ENCODE data around the gene RNF180.

Gene RNF180, protein sequence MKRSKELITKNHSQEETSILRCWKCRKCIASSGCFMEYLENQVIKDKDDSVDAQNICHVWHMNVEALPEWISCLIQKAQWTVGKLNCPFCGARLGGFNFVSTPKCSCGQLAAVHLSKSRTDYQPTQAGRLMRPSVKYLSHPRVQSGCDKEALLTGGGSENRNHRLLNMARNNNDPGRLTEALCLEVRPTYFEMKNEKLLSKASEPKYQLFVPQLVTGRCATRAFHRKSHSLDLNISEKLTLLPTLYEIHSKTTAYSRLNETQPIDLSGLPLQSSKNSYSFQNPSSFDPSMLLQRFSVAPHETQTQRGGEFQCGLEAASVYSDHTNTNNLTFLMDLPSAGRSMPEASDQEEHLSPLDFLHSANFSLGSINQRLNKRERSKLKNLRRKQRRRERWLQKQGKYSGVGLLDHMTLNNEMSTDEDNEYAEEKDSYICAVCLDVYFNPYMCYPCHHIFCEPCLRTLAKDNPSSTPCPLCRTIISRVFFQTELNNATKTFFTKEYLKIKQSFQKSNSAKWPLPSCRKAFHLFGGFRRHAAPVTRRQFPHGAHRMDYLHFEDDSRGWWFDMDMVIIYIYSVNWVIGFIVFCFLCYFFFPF

DNA sequence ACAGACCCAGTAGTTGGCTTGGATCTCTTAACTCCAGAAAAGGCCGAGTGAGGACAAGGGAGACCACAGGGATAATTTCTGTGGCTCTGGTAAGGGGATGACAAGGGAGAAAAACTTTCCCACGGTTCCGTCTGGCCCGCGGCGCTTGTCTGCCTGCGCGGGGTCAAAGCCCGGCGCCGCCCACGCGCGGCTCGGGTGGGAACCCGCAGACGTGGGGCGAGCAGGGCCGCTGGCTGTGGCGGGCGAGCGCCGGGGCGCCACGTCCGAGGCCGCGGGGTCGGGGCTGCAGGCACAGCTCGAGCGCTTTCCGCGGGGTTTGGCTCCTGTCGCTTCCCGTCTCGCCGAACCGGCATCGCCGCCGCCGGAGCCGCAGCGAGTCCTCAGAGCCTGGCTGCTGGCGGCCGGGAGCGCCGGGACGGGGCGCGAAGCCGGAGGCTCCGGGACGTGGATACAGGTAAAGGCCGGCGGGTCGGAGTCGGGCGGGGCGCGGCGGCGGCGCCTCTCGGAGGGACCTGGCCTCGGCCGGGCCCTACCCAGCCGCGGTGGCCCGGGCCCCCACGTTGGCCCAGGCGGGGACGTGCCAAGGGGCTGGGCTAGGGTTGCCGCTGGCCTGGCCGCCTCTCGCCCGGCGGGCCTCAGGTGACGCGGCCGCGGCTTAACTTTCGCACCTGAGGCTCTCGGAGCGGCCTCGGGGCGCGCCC, at the start of gene RNF180:
TSS of gene RNF180 (plus strand) at position 344 of the 701 bp plus-strand sequence. CDS start 34,965 bp downstream, outside the sequence.
- in situ Hi-C loops (cut with MboI; ENCODE audit: low sequenced_read_pairs), result no loop called here

DNA sequence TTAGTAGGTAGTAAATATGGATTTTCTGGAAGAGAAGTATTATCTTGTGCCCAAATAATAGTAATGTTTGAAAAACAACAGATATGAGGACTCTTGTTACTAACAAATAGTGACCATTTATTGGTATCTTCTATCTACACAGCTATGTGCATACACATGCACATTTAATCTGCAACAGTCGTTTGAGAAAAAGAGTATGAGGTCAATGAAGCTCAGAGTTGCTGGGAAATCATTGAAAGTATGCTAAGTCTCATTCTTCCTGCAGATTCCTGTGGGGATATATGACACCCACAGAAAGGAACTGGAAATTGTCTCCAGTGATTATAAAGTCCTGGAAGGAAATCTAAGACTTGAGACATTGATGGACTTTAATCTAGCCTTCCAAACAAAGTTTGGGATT, 40.1 kb upstream of the RNF180 start:
- in situ Hi-C loops (cut with MboI; ENCODE audit: low sequenced_read_pairs), result no loop called here

DNA sequence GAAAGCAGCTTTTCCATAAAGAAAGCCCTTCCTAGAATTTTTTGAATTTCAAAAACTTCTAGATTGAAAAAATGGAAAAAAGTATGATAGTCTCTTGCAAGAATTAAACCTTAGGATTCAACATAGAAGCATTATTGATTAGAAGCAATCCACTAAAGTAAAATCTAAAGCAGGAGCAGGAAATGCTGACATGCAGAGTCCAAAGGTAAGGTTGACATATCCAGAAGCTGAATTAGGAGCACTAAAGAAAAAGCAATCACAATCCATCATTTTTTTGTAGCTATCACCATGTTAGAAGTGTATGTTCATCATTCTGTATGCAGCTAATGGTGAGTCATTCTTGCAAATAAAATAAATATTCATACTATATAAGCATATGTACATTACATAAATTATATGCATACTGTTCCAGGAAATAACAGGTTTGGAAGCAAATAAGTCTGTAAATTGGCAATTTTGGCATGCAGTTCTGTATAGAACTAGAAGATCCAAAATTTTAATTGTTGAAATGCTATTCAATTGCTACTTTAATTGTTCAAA, 39.4 kb upstream of the RNF180 start:
- in situ Hi-C loops (cut with MboI; ENCODE audit: low sequenced_read_pairs), result no loop called here

DNA sequence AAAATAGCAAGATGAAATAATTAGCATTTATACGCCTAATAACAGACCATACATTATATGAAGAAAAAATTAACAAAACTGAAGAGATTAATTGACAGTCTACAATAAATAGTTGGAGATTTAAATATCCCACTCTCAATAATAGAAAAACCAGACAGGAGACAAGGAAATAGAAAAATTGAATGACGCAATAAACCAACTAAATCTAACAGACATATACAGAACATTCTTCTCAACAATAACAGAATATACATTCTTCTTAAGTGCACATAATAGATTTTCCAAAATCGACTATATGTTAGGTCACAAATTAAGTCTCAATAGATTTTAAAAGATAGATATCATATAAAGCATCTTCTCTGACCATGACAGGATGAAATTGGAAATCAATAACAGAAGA, 25.6 kb upstream of the RNF180 start:
- in situ Hi-C loops (cut with MboI; ENCODE audit: low sequenced_read_pairs), result no loop called here

- in situ Hi-C loops (cut with MboI; ENCODE audit: low sequenced_read_pairs), result no loop called here
These were observed 21.0 kb upstream of the RNF180 start for GRCh38 chr5:64144425-64145215.

- in situ Hi-C loops (cut with MboI; ENCODE audit: low sequenced_read_pairs), result no loop called here
These were observed 20.3 kb upstream of the RNF180 start for GRCh38 chr5:64145216-64145895.

DNA sequence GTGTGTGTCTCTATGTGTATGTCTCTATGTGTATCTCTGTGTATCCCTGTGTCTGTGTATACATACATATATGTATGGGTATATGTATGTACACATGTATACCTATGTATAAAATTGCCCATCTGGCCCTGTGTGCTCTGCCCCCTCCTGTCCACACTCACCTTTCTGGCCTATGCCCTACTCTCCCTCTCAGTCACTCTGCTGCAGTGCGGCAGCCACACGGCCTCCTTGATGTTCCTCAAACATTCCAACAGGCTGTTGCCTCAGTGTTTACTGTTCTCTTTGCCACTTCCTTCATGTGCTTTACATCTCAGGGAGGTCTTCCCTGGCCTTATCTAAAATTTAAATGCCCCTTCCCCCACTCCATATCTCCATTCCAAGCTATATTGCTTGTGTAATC, 18.3 kb upstream of the RNF180 start:
- in situ Hi-C loops (cut with MboI; ENCODE audit: low sequenced_read_pairs), result no loop called here

DNA sequence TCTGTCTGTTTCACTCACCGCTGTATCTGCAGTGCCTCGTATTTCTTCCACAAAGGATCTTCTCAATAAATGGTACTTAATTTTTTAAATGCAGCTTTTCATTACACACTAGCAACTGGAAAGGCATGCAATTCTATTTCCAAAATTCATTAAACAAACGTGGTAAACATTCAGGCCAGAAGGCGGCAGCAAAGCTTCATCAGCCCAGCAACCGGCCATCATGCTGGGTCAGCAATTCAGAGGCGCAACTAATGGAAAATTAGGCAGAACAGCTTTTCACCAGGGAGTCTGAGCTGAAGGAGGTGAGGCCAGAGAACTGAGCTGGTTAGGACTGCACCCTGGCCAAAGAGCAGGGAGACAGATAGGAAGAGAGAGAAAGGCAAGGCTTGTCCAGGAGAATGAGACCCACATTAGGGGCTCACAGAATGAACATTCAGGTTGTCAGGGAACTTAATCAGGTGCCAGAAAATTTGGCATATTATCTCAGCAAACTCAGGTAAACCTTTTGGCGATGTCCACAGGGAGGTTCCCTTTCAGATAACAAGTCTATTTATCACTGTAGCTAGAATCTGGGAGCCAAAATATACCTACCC, 17.7 kb upstream of the RNF180 start:
- in situ Hi-C loops (cut with MboI; ENCODE audit: low sequenced_read_pairs), result no loop called here

- in situ Hi-C loops (cut with MboI; ENCODE audit: low sequenced_read_pairs), result no loop called here
These were observed 16.4 kb upstream of the RNF180 start for GRCh38 chr5:64149268-64149667.

DNA sequence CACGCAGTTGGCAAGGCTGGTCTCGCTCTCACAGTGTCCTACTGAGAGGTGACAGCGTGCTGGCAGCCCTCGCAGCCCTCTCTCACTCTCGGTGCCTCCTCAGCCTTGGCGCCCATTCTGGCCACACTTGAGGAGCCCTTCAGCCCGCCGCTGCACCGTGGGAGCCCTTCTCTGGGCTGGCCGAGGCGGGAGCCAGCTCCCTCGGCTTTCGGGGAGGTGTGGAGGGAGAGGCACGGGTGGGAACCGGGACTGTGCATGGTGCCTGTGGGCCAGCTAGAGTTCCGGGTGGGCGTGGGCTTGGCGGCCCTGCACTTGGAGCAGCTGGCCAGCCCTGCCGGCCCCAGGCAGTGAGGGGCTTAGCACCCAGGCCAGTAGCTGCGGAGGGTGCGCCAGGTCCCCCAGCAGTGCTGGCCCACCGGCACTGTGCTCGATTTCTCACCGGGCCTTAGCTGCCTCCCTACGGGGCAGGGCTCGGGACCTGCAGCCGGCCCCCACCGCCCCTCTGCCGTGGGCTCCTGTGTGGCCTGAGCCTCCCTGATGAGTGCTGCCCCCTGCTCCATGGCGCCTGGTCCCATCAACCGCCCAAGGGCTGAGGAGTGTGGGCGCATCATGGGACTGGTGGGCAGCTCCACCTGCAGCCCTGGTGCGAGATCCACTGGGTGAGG, 15.7 kb upstream of the RNF180 start:
- in situ Hi-C loops (cut with MboI; ENCODE audit: low sequenced_read_pairs), result no loop called here

DNA sequence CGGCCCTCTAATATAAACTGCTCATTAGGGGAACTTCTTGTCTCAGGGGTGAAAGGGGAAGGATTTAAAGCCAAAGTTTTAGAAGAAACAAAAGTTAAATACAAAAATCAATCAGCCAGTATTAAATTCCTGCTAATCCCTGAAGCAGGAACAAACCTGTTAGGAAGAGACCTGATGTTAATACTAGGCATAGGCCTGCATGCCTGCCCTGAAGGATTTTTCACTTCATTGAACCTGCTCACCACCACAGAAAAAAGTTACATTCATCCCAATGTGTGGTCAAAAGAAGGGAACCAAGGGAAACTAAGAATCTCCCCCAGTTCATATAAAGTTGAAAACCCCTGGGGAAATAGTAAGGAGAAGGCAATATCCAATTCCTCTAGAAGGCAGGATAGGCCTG, 9.4 kb upstream of the RNF180 start:
- in situ Hi-C loops (cut with MboI; ENCODE audit: low sequenced_read_pairs), result no loop called here

- in situ Hi-C loops (cut with MboI; ENCODE audit: low sequenced_read_pairs), result no loop called here
These were observed 6.8 kb upstream of the RNF180 start for GRCh38 chr5:64158827-64159226.

GRCh38 chr5:64160201-64160600, 5.4 kb upstream of the RNF180 start:
- in situ Hi-C loops (cut with MboI; ENCODE audit: low sequenced_read_pairs), result no loop called here

DNA sequence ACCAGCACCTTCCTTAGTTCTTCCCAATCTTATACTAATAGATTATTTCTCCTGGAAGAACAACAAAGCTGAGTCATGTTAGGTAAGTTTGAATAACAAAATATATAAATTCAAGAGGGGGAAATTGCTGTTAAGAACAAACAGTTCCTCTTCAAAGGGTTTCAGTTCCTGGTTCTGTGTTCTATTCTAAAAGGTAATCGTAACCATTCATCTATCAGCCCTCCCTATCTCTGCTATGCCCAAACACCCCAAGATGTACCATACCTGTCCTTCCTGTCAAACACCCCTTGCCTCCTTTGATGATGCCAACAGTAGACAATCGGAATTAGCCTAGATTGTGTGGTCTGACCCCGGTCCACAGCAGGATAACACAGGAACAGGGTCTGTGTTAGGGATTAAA, 4.2 kb upstream of the RNF180 start:
- in situ Hi-C loops (cut with MboI; ENCODE audit: low sequenced_read_pairs), result no loop called here

DNA sequence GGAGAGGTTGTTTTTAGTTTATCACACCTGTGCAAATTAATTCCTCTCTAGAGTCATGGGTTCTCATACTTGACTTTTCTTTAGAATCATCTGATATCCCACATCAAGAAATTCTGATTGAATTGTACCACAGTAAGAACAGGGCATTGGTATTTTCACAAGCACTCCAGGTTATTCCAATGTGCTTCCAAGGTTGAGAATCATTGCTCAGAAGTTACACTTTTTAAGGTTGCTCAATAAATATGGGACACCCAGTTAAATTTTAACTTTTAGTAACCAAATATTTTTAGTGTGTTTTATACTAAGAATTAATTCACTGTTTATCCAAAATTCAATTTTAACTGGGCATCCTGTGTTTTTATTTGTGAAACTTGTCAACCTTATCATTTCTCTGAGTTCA, 2.5 kb upstream of the RNF180 start:
- in situ Hi-C loops (cut with MboI; ENCODE audit: low sequenced_read_pairs), result no loop called here

DNA sequence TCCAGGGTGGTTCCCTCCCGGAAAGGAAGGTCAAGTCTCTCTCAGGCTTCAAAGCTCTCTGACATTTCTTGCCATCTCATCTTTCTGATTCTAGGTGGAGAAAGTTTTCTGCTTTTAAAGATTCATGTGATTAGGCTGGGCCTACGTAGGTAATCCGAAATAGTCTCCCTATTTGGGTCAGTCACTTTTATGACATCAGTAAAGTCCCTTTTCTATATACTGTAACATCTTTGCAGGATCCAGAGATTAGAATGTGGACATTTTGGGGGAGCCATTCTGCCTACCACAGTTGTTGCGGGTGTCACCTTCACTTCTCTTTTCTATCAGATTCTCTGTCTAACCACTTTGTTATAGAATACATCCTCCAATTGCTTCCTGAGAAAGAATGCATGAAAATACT, 1.9 kb upstream of the RNF180 start:
- in situ Hi-C loops (cut with MboI; ENCODE audit: low sequenced_read_pairs), result no loop called here

- in situ Hi-C loops (cut with MboI; ENCODE audit: low sequenced_read_pairs), result no loop called here
These were observed 1.5 kb upstream of the RNF180 start for GRCh38 chr5:64164166-64164565.

DNA sequence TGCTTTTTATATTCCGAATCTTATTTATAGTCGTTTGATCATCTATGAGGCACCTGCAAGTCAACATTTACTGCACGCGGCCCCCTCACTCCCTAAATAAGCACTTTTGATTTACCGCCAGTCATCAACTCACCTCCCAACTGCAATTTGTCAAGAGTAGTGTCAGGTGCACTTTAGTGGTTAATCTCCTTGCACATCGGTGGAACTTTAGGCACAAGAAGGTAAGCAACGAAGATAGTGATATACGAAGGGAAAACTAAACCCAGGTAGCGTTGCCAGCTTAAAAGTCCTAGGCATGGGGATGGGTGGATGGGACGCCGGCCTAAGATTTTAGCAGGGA, 513 bp upstream of the RNF180 start:
- in situ Hi-C loops (cut with MboI; ENCODE audit: low sequenced_read_pairs), result no loop called here

- in situ Hi-C loops (cut with MboI; ENCODE audit: low sequenced_read_pairs), result no loop called here
These were observed 737 bp downstream of the RNF180 start for GRCh38 chr5:64166201-64166959.
